ENCODE results near the gene SYVN1.
A peak's percentile ranks its signal among the peaks of the same experiment; 100 is the strongest.

Gene SYVN1

DNA sequence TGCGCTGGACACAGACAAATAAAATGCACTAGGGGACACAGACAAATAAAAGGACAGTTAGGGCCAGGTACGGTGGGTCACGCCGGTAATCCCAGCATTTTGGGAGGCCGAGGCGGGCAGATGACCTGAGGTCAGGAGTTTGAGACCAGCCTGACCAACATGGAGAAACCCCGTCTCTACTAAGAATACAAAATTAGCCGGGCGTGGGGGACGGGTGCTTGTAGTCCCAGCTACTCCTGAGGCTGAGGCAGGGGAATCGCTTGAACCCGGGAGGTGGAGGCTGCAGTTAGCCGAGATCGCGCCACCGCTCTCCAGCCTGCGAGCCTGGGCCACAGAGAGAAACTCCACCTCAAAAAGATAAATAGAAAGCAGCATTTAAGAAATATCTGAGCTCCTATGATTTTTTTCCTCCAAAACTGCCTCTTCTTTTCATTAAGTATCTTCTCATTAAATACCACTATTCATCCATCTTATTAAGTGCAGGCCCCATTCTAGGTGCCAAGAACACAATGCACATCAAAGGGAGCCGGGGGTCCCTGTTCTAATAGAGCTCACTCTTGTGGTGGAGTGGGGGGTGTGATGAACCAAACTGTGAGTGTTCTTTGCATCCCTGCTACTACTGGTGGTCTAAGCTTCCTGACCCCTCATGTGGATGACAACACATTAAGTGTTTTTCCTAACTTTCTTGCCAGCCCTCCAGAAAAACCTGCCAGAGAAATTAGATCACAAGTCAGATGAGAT, 16.1 kb downstream of the SYVN1 start:
- ChIA-PET CTCF (interaction anchor here (0.8 to 7.1 kb wide), 24 partner anchors 8 to 332 kb away, joined by 3 to 72 read pairs (median 4); partner anchors contain the start of genes ARL2, CAPN1, PPP2R5B and SNX15), POLR2A (interaction anchor here (0.5 to 1.9 kb wide), 2 partner anchors 16 kb away, joined by 4 to 7 read pairs; partner anchors contain the start of gene SYVN1)
- no peak overlapping the region for H3K4me3 ChIP-seq (ENCODE audit: low read depth, low read length)
- DNase-seq (ENCODE audit: low read depth, low spot score), result no peak
- TF ChIP-seq, protein P1, sequence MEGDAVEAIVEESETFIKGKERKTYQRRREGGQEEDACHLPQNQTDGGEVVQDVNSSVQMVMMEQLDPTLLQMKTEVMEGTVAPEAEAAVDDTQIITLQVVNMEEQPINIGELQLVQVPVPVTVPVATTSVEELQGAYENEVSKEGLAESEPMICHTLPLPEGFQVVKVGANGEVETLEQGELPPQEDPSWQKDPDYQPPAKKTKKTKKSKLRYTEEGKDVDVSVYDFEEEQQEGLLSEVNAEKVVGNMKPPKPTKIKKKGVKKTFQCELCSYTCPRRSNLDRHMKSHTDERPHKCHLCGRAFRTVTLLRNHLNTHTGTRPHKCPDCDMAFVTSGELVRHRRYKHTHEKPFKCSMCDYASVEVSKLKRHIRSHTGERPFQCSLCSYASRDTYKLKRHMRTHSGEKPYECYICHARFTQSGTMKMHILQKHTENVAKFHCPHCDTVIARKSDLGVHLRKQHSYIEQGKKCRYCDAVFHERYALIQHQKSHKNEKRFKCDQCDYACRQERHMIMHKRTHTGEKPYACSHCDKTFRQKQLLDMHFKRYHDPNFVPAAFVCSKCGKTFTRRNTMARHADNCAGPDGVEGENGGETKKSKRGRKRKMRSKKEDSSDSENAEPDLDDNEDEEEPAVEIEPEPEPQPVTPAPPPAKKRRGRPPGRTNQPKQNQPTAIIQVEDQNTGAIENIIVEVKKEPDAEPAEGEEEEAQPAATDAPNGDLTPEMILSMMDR (IDR thresholded peaks at IDR 0.05; ENCODE audit: insufficient read depth, low read length, missing control alignments), result no peak

DNA sequence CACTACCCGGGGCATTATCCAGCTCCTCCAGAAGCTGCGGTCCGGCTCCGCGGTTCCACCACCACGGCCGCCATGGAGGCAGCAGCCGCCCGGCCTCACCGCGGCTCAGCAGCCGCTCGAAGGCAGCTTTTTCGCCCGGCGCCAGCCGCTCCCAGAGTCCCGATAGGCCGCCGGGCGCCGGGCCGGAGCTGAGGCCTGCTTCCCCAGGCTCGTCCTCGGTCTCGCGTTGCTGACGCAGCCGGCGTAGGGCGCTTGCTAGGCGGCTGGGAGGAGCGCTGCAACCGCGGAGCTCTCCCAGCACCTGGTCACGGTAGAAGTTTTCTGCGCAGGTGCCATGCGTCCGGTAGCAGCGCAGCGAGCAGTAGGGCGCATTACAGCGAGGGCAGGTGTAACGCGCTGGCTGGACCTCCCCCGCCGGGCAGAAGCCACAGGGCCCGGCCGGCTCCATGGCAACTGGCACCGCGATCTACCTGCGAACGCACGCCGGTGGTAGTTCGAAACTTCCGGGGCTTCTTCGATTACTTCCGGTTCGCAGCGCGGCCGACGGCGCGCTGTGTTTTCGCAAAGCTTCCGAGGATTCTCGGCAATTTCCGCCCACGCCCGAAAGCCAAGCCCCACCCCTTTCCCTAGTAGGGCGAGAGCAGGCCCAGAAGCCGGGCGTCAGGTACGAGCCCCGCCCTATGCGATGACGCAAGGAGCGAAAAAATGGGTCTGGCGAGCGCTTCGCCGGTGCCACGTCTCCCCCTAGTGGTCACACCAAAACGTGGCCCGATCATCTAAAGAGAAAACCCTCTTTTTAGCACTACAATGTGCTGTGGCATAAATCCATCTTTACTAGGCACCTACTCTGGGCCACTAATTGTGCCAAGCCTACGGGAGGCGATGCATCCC, 16.9 kb downstream of the SYVN1 start, which contains the start of gene ZNHIT2:
Gene ZNHIT2 (minus strand): TSS at position 496 of the 891 bp plus-strand sequence. CDS start 48 bp downstream, at position 448.
- TF ChIP-seq, protein P1 (IDR thresholded peaks at IDR 0.05; ENCODE audit: insufficient read depth, low read length, missing control alignments), result peak; percentile 87
- ChIA-PET CTCF (interaction anchor here (0.6 to 7.1 kb wide), 31 partner anchors 7 to 331 kb away, joined by 3 to 72 read pairs (median 4); partner anchors contain the start of genes ARL2, BATF2, CAPN1 and CDC42BPG), POLR2A (interaction anchor here (0.6 to 1.9 kb wide), 4 partner anchors 15 to 151 kb away, joined by 3 to 7 read pairs (median 3); partner anchors contain the start of gene SYVN1)
- peak; percentile 84 for DNase-seq (ENCODE audit: low read depth, low spot score)
- peak within 1 kb of the TSS; percentile 94 for H3K4me3 ChIP-seq (ENCODE audit: low read depth, low read length)

DNA sequence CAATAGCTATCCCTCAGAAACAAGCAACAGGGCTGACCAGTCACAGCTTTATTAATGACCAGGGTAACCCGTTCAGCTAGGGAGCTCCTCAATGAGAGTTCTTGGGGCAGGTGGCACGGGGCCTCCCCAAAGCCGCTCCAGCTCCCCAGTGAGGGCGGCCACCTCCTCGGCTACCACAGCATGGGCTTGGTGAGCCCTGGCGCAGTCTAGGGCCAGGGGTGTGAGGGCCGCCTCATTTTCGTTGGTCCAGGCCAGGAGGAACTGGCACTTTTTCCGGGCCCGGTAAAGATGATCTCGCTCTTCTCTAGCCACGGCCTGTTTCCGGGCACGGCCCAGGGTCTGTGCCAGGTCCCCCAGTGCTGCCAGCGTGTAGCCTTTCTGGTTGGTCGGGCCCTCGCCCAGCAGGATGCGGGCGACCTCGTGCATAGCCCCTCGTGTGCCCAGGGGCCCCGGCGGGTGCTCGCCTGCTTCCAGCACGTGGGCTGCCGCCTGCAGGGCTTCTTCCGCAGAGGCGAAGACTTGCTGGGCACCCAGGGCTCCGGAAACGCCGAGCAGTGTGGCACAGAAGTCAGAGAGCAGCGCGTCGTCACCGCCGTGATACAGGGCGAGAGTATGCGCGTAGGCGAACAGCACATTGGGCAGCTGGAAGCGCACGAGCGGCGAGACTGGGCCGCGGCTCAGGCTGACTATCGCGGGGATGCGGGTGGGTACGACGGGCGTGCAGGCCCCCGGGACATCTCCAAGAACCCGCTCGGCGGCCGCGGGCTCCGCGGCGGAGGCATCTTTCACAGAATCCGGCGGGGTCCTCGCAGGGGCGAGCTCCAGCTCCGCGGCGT, 17.7 kb downstream of the SYVN1 start:
- ChIA-PET CTCF (interaction anchor here (0.8 to 7.1 kb wide), 17 partner anchors 6 to 329 kb away, joined by 3 to 72 read pairs (median 5); partner anchors contain the start of genes ARL2, CAPN1, CDC42BPG and TM7SF2), POLR2A (interaction anchor here (0.6 to 1.9 kb wide), 4 partner anchors 14 to 151 kb away, joined by 3 to 7 read pairs (median 3); partner anchors contain the start of gene SYVN1)
- H3K4me3 ChIP-seq (ENCODE audit: low read depth, low read length), result peak overlapping the region; percentile 94
- TF ChIP-seq, protein P1 (IDR thresholded peaks at IDR 0.05; ENCODE audit: insufficient read depth, low read length, missing control alignments), result no peak
- no peak for DNase-seq (ENCODE audit: low read depth, low spot score)

DNA sequence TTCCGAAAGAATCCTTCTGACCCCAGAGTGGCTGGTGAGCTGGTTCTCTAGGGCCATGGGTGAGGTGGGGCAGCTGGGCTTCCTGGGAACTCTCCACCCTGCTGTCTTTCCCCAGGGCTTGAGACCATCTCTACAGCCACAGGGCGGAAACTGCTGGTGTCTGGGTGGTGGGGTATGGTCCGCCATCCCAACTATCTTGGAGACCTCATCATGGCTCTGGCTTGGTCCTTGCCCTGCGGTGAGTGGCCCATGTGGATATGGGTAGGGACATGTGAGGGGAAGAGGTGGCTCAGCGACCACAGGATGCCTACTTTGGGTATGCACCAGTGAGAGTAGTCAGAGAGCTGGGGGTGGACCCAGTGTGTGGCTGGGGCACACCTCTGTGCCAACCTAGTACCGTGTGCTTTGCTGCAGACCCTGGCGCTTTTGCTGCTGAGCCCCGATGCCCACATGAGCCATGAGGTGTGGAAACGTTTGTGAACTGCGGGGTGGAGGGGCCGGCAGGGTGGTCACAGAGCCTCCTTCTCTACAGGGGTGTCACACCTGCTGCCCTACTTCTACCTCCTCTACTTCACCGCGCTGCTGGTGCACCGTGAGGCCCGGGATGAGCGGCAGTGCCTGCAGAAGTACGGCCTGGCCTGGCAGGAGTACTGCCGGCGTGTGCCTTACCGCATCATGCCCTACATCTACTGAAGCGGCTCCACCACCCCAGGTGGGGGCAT, 18.8 kb downstream of the SYVN1 start:
- no peak for DNase-seq (ENCODE audit: low read depth, low spot score)
- CTCF ChIA-PET, result interaction anchor here (0.8 to 7.1 kb wide), 6 partner anchors 12 to 102 kb away, joined by 3 to 70 read pairs (median 6); partner anchors contain the start of genes ARL2 and VPS51
- POLR2A ChIA-PET, result interaction anchor here (0.6 to 1.2 kb wide), 2 partner anchors 20 to 21 kb away, joined by 3 read pairs; no protein-coding TSS in a partner anchor
- H3K4me3 ChIP-seq (ENCODE audit: low read depth, low read length), result no peak overlapping the region
- TF ChIP-seq, protein P1 (IDR thresholded peaks at IDR 0.05; ENCODE audit: insufficient read depth, low read length, missing control alignments), result no peak

DNA sequence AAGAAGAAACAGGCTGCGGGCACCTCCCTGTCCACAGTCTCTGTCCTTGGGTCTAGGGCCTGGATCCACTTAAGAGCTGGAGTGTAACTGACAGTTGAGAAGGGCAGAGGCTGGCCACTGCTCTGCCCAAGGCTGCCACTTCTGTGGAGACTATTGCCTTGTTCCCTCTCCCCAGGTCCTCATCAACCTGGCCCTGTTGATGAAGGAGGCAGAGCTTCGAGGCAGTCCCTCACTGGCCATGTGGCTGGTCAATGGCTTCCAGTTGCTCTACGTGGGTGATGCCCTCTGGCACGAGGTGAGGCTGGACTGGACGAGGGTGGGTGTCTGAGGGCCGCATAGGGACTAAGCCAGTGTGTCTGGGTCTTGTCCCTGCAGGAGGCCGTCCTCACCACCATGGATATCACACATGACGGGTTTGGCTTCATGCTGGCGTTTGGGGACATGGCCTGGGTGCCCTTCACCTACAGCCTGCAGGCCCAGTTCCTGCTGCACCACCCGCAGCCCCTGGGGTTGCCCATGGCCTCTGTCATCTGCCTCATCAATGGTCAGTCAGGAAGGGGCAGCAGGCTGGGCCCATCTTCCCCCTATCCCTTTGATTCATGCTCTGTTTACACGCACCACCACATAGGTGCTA, 19.7 kb downstream of the SYVN1 start:
- H3K4me3 ChIP-seq (ENCODE audit: low read depth, low read length), result no peak overlapping the region
- CTCF ChIA-PET, result interaction anchor here (1.1 to 5.6 kb wide), 5 partner anchors 9 to 24 kb away, joined by 3 to 51 read pairs (median 3); no protein-coding TSS in a partner anchor
- POLR2A ChIA-PET, result no interaction called here
- TF ChIP-seq, protein P1 (IDR thresholded peaks at IDR 0.05; ENCODE audit: insufficient read depth, low read length, missing control alignments), result no peak
- no peak for DNase-seq (ENCODE audit: low read depth, low spot score)
